AG08395 (cell line): ENCODE results near the gene ABLIM3.
"Not testable (repeated sequence)": the region's sequence is repeated elsewhere in the genome, so short reads cannot be mapped to it uniquely, and the experiment has no call there.

Source experiments
- DNase-seq: peaks from one replicate; pipeline ENCODE4 v3.0.0; 2012; ENCODE audit warnings: mixed read lengths, low spot score

Gene ABLIM3

GRCh38 chr5:149157330-149157729 lies 16.0 kb downstream of the ABLIM3 start:
- no peak for DNase-seq

DNA sequence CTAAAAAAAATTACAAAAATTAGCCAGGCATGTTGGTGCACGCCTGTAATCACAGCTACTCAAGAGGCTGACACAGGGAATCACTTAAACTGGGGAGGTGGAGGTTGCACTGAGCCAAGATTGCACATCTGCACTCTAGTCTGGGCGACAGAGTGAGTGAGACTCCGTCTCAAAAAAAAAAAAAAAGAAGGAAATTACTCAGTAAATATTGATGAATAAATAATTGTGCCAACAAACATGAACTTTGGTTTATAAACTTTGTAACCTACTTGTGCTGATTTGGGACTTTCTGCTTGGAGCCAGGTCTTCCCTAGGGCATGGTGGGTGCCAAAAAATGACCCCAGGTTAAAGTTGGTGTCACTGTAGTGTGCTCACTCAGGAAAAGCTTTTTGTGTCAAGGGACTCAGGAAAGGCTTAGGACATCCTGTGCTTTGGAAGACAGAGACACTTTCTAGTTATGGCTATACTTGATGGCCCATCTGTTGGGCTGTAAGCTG lies 19.0 kb downstream of the ABLIM3 start:
- no peak for DNase-seq

- DNase-seq: no peak
Observed at GRCh38 chr5:149161026-149161687, 19.9 kb downstream of the ABLIM3 start.

DNA sequence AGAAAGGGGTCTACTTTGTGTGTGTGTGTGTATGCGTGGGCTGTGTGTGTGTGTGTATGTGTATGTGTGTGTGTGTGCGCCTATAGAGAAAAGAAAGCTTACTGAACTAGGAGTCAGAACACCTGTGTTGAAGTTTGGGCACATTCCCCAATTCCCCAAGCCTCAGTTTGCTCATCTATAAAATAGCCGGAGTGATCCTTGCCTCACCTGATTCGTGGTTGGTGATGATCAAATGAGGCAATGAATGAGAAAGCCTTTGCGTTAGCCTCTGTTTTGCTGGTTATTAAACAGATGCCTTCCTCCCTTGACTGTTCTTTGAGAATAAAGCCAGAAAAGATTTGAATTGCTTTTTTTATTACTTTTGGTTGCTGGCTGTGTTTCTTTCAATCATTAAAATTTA lies 20.6 kb downstream of the ABLIM3 start:
- no peak for DNase-seq

DNA sequence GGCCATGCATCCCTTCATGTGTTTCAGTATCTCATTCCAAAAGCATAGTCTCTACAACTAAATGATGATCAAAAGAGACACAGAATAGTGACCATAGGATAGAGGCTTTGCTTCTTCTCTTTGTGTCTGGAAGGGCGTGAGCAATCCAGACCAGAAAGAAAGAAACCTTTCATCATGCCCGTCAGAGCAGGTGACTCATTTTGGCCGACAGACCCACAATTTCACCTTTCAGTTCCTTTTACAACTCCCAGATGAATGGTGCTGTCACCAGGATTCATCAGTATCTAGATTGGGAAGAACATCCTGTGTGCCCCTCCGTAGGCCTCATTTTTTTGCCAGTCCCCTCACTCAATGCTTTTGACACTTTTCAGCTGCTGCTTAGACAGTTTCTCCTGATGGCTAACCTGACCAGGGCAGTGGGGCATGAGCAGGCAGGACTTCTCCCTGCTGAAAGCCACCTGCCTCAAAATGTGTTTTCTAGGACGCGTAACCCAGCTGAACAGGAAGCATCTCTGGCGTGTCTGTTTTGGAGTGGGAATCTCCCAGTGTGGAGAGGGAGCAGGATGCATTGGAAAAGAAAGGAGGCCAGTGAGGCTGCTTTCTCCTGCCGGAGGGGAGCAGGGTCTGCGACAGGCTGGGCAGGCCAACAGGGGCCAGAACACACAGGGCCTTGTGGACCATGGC lies 21.2 kb downstream of the ABLIM3 start:
- DNase-seq: no peak

DNA sequence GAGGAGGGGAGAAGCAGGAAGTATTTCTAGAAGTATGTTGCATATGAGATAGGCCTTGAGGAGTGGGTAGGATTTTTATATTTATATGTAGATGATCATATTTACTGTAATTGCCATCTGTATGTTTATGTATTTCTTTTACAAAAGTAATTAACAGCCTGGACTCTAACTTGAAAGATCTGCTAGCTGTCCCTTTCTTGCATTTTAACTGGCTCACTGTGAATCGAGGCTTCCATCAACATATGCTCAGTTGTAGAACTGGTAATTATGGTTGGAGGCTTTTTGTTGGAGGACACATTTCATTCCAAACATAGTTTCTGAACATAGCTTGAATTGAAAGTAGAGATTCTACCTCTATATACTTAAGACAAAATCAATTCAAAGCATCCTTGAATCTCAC lies 23.4 kb downstream of the ABLIM3 start:
- DNase-seq: no peak

- DNase-seq: peak; percentile 46
Observed at GRCh38 chr5:149166128-149166527, 24.8 kb downstream of the ABLIM3 start.

GRCh38 chr5:149166591-149167100 lies 25.4 kb downstream of the ABLIM3 start:
- no peak for DNase-seq

DNA sequence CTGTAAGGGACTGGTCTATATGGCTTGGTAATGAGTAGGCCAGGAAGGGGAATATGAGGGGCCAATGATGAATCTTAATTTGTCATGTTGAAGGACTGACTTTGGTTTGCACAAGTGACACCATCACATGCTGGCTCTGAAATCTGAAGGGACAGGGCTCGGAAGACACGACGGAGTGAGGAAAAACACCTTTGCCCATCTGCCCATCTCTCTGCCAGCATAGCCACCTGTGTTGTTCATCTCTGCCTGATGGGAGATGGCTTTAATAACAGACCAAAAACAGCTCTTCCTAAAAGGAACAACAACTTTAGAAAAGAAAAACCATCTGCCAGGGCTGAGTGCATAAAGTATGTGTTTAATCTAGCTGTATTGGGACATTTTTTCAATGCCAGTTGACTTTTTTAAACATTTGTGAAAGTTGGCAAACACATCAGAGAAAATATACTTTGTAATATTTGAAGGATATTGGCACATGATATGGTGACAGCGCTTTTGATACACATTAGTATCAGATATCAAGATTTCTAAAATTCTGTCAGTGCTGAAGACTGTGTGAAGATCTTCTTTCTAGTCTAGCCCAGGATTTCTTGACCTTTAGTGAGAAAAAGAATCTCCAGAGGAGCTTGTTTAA lies 27.1 kb downstream of the ABLIM3 start:
- DNase-seq: no peak

DNA sequence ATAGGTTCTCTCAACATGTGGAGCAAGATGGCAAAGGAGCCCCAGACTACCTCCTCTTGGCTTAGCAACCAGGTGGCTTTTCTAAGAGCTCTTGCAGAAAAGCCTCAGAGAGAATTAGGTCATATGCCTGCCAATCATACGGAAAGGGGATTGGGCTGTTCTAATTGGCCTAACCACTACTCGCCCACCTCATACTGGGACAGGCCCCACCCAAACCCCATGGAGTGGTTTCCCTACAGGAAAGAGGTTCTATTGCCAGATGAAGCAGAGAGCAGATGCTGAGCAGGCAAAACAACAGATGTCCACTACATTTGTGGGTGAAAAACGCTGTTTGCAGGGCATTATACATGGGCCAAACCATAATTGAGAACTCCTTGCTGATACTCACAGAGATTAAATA lies 29.0 kb downstream of the ABLIM3 start:
- no peak for DNase-seq

DNA sequence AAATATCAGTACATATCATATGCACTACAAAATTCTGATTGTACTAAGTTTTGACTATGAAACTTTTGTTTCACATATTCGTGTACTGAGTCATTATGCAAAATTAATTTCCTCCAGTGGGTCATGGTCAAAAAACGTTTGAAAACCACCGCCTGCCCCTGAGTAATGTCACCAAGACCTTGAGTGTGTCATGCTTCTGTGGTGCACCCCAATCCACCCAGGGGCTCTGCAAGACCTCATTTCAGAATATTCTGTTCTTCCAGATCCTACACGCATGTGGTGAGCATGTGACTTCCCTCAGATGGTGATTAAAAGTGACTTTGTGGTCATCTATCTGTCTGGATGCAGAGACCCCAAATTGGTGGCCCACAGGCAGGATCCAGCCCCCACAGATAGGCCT lies 31.0 kb downstream of the ABLIM3 start:
- peak; percentile 88 for DNase-seq

- peak; percentile 38 for DNase-seq
Observed at GRCh38 chr5:149172709-149173505, 31.6 kb downstream of the ABLIM3 start.

DNA sequence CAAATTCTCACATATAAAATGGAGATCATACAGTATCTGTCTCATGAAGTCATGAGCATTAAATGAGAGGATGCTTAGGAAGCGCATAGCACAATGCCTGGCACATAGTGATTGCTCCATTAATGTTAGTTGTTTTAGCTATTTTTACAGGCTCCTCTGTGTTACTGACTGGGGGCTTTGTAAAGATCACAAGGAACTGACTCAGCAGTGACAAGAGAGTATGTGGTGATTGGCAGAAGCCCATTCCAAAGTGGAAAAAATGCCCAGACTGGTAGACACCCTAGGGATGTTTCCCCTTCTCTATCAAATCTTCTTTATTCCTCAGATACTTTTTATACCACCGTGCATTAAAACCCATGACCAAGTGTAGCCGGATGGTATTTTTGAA lies 33.5 kb downstream of the ABLIM3 start:
- no peak for DNase-seq

- DNase-seq: peak; percentile 32
Observed at GRCh38 chr5:149175346-149176105, 34.2 kb downstream of the ABLIM3 start.

DNA sequence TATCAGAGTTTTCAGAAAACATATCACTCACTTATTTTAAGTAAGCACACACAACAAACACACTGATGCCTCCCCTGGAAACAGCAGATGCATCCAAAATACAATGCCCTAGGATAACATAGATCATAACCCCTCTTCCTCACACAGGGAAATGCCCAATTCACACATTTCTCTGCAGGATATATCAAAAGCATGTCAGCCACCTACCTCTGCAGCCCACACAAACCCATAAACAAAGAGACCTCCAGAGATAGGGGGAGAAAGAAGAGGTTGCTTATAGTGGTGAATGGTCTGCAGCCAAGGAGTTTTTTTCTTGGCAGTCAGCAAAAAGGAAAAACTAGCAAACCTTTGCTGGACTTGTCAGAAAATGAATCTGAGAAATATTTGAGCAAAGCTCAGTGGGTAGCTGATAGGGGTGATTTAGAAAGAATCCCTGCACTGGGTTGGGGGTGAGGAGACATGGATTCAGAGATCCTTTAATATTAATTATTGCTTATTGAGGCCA lies 36.1 kb downstream of the ABLIM3 start:
- DNase-seq: no peak

DNA sequence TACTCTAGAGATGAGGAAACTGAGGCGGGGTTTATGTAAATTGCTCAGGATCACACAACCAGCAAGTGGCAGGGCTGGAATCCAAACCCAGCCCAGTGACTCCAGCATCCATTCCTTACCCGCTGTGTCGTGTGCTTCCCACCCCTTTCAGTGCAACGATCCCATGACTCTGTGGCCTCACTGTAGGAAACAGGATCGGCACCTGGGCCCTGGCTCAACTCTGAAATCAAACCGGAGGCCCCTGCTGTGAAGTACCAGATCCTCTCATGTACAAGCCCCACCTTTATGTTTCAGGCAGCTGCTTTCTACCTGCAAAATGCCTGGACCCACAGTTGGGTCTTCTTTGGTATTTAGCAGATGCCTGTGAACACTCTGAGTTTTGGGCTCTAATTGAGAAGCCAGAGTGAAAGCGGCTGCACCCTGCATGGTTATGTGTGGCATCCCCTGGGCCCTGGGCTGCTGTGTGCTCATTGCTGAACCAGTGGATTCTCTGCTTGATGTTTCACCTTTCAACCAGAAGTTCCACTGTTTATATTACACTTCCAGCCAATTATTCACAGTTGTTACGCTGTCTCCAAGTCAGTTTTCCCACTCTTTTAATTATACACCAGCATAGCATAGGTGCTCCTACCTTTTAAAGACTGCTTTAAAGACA lies 36.7 kb downstream of the ABLIM3 start:
- DNase-seq: no peak

DNA sequence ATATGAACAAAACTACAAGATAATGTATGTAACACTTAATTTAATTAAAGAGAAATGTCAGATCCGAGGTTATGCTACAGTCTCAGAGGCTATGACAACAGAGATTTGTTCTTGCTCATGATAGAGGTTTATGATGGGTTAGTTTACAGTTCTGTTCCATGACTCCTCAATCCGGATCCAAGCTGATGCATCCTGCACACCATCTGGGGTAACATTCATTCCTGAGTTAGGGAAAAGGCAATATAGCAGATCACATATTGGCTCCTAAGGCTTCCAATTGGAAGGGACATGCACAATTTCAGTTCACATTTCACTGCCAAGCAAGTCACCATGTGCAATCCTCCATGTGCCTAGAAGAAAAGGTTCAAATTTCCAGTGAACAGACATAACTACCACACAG lies 40.4 kb downstream of the ABLIM3 start:
- DNase-seq: no peak

DNA sequence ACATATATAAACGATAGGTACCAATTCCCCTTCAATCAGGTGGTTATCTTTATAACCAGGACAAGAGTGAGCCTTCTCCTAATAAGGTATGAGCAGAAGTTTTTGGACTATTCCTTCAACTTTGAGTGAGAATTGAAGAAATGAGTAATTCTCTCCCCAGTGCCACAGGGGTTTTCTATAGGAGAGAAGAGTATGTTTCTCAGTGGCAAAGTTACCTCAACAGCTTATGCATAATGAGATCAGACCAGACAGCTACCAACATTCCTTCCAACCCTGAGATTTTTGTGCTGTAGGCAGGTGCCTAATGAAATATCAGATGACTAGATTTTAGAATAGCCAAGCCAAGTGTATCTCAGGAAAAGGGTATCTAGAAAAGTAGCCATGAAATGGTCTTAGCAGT lies 40.9 kb downstream of the ABLIM3 start:
- no peak for DNase-seq

DNA sequence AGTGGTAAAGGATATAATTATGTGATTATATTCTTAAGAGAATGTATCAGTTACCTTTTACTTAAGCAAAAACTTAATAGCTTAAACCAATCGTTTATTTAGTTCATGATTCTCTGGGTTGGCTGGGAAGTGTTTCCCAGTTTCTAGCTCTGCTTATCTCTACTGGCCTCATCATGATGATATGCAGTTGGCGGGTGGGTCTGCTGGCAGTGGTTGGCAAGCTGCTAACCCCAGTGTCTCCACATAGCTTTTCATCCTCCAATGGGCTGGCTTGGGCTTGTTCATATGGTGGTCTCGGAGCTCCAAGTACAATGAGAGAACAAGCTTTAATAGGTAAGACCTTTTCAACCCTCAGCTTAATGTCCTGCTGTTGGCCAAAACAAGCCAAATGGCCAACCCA lies 43.8 kb downstream of the ABLIM3 start:
- no peak for DNase-seq

DNA sequence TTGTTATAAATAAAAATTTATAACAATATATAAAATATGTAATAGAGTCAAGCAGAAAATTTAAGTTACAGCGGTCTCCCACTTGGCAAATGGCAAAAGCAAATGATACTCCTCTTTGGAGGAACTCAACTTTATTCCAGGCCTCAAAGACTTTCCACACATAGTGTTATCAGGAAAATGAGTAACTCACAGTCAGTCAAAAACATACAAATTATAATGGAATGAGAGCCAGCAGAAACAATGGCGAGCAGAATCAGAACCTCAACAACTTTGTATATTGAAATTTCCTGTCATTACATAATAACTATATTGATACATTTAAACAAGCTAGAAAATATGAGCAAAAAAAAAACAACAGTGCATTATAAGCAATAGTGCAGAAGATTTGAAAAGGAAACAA lies 45.2 kb downstream of the ABLIM3 start:
- no peak for DNase-seq

- DNase-seq: not testable (repeated sequence)
Observed at GRCh38 chr5:149187617-149188016, 46.3 kb downstream of the ABLIM3 start.
